Cardiac septum (tissue), 1 donor: ENCODE data around the gene SLC22A5. TPM values are rescaled to one million over a fixed set of nuclear protein-coding genes. Genes with fewer than 3 reads are reported as not detected.

Experiments
- DNase-seq: peaks from one replicate; pipeline ENCODE4 v3.0.0-alpha.2; 2020; ENCODE audit warnings: low spot score
- intact Hi-C: fragments of 100-400 bp; cut with DNase I; formaldehyde crosslinking; loops from one replicate; pipeline ENCODE4 v1.14.0; 2022
- total RNA-seq: library from RNA; stranded (reverse); fragmentation: NEBNext Ultra II Directional; extraction: Animal tissue kit (Norgen Biotek cat#: 25700); gene quantifications from one replicate; pipeline ENCODE4 v1.2.1, GENCODE V29; 2021
- donor health status: DM: no; HTN: no; CAD: no.

Gene SLC22A5
- total RNA-seq, 1 donor from 2014 or later, result 9.2 TPM

DNA sequence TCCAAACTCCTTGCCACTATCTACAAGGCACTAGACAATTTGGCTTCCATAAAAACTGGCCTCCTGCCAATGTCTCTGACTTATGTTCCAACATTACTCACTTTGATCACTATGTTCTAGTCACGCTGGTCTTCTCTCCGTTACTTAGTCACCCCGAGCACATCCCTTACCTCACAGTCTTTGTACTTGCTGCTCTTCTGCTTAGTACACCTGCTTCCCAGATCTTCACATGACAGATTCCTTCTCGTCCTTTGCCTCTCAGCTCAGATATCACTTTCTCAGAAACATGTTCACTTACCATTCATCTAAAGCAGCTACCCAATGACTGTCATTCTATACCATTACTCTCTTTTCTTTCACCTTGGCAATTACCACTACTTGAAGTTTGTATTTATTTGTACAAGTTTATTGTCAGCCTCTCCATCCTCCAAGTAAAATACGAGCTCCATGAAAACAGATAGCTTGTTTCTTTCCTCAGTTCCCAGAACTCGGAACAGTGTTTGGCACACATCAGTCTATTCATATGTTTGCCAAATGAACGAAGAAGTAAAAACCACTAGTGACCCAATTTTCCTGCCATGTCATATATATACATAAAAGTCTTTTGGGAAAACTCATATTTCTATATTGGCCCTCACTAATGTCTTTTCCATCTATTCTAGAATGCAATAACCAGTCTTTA, 5.9 kb upstream of the SLC22A5 start:
- intact Hi-C loops, result loop anchor here (5.0 kb wide), 1 partner anchor 71 kb away; the partner anchor contains the start of gene SLC22A4
- no peak for DNase-seq

- no peak for DNase-seq
- intact Hi-C loops, result loop anchor here (5.0 kb wide), 1 partner anchor 72 kb away; the partner anchor contains the start of gene SLC22A4
Observed at GRCh38 chr5:132364319-132364718, 5.2 kb upstream of the SLC22A5 start.

DNA sequence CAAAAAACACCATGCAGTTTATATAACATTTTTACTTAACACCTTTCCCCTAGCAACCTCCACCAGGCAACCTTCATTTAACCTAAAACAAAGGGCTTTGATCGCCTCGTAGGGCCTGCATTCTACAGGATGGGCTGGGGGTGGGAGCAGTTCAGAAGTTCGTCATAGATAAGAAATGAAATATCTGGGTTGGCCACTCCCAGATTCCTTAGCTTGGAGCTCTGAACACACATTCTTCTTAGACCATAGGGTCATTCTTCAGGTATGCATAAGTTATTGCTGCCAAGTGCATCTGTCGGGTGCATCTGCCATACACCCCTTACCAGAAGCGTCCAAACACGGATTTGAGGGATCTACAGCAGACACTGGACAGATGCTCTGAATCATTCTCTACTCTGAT, 4.3 kb upstream of the SLC22A5 start:
- no peak for DNase-seq
- intact Hi-C loops, result no loop called here

- intact Hi-C loops, result no loop called here
- no peak for DNase-seq
Observed at GRCh38 chr5:132368186-132368585, 1.3 kb upstream of the SLC22A5 start.

DNA sequence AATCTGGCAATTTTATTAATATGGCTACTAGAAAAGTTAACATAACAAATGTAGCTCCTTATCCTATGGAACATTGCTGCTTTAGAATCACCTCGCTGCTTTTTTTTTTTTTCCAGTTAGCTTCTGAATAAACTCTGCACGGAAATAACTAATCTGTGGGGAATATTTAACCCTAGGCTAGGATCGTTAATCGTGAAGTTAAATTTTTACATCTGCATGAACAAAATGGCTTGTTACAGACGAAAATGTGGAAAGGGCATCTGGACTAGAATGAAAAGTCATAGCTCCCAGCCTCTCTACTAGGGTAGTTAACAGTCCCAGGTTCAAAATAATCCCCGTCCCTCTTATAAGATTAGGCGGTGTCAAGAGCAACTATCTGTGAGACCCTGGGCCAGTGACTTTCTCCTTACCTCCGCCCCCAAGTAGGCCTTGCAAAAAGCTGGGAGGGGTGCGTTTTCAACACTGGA, 470 bp upstream of the SLC22A5 start:
- DNase-seq, result no peak
- intact Hi-C loops, result no loop called here

- intact Hi-C loops, result loop anchor here (5.0 kb wide), 1 partner anchor 188 kb away; no protein-coding TSS in a partner anchor
- DNase-seq, result no peak
Observed at GRCh38 chr5:132370181-132370970, 866 bp downstream of the SLC22A5 start.

DNA sequence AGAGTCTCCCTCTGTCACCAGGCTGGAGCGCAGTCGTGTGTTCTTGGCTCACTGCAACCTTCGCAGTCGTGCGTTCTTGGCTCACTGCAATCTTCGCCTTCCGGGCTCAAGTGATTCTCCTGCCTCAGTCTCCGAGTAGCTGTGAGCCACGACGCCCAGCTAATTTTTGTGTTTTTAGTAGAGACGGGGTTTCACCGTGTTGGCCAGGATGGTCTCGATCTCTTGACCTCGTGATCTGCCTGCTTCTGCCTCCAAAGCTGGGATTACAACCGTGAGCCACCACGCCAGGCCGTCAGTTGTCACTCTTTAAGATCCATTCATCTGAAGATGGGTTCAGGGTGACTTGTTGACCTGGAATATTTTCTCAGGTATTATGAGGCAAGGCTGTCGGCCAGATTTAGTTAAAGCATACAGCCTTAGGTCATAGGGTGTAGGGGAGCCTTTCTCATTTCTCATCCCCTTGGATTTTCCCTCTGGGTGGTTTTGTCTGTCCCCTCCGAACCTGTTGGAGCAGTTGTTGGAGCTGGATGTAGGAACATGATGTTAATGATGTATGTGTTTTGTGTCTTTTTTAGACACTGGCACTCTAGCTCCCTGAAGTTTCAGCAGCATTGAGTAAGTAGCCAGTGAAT, 1.6 kb downstream of the SLC22A5 start:
- intact Hi-C loops, result loop anchor here (5.0 kb wide), 1 partner anchor 189 kb away; no protein-coding TSS in a partner anchor
- DNase-seq, result no peak

DNA sequence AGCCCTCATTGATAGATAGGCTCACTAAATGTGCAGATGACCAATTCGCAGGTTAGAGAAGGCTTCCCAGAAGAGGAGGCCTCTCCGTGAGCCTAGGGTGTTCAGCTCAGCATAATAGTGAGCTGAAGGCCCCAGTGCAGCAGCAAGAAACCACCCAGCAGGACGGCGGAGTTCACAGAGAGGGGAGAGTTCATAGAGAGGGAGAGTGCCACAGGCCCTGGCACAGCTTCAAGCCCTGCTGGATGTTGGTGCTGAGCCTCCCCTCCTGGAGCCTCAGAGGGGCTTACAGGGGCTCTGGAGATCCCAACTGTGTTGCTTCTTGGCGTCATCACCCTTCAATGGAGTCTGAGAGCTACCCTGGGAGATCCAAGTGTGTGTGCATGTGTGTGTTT, 2.1 kb downstream of the SLC22A5 start:
- intact Hi-C loops, result loop anchor here (5.0 kb wide), 1 partner anchor 189 kb away; no protein-coding TSS in a partner anchor
- DNase-seq, result no peak

DNA sequence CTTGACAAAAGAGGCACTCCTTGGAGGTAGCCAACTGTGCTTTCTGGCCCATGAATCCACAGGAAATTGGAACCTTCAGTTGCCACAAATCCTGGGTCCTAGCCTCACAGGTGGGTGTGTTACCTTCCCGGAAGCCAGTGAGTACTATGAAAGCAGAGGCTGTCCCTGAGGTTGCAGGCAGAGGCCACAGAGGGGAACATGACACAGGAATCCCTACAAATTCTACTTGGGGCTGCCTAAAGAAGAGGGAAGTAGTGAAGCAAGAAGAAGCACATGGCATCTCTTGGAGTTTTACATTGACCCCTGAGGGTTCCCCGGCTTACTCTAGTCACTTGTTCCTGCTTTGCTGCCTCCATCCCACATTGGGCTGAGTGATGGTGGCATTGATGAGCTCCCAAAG, 2.6 kb downstream of the SLC22A5 start:
- intact Hi-C loops, result loop anchor here (5.0 kb wide), 1 partner anchor 190 kb away; no protein-coding TSS in a partner anchor
- no peak for DNase-seq

DNA sequence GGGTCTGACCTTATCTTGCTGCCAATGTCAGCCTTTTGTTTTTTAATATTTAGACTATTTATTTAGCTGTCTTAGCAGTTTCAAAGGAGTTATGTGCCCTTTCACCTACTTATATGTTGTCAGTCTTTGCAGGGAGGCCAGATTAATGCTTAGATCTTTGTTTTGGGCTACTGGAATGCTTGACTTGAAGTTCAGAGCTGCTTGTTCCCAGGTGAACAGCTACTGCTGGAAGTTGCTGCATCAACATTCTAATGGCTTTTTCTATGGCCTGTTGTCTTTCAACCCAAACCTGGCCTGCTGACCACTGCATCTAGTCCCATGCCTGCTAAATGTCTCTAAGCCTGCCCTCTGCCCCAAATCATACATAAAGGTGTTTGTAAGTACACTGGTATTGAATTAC, 3.0 kb downstream of the SLC22A5 start:
- intact Hi-C loops, result loop anchor here (5.0 kb wide), 1 partner anchor 190 kb away; no protein-coding TSS in a partner anchor
- no peak for DNase-seq

DNA sequence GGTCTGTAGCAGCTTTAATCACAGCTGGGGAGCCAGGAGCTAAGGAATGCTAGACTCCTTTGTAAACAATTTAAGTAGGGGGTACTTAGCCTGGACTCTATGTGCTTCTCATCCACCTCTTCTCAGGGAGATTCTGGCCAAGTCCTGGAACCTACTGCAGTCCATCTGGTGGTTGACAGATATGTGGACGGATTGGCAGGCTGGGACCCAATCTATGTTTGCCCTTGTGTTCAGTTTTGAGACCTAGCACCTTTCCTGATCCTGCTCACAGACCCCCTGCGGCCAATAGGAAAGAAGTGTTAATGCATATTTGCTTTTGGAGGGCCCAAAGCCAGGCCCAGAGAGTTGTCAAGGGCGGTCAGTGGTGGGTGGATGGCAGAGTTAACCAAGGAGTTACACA, 6.4 kb downstream of the SLC22A5 start:
- intact Hi-C loops, result loop anchor here (5.0 kb wide), 1 partner anchor 139 kb away; no protein-coding TSS in a partner anchor

DNA sequence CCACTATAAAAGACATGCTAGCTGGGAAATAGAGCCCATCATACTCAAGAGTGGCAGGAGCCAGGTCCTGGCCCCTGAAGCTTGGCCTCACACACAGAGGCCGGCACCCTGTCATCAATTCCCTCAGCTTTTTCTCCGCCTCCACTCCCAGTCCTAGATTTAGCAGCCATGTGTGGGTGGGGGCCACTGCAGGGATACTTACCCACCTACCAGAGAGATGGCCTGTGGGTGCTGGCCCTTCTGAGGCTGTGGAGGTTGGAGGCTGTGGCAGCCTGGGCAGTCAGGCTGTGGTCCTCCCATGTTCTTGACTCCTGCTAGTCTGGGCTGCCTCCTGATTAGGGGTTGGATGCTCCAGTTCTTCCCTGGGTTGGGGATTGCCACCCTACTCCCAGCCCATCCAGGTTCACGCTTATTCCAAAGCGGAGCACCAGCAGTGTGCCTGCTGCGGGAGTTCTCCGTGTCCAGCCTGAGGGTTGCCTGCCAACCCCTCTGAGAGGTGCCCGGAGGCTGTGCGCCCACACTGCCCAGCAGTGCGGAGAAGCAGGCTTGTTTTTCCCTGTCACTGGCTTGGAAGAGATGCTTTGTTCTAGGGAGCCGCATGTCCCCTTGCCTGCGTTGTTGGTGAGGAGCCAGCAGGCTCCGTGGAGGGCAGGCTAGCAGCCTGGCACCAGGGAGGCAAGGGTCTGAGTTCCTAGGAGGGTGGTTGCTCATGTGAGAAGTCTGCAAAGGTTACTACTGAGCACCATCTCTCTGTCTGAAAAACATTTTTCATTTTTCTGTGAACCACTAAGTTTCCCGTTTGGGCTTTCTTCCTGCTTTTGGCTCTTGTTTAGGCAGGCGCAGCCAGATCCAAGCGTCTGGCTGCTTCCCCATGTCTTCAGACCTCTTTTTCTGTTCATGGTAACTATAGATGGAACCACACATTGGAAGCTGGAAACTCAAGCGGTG, 7.5 kb downstream of the SLC22A5 start:
- no peak for DNase-seq
- intact Hi-C loops, result loop anchor here (5.0 kb wide), 1 partner anchor 140 kb away; no protein-coding TSS in a partner anchor

More for the DNA sequence above, 6.4 kb downstream of the SLC22A5 start:
- DNase-seq, result no peak

- no peak for DNase-seq
- intact Hi-C loops, result loop anchor here (5.0 kb wide), 1 partner anchor 140 kb away; no protein-coding TSS in a partner anchor
Observed at GRCh38 chr5:132377738-132378137, 8.2 kb downstream of the SLC22A5 start.

GRCh38 chr5:132378580-132378979, 9.1 kb downstream of the SLC22A5 start:
- no peak for DNase-seq
- intact Hi-C loops, result loop anchor here (5.0 kb wide), 1 partner anchor 141 kb away; no protein-coding TSS in a partner anchor

DNA sequence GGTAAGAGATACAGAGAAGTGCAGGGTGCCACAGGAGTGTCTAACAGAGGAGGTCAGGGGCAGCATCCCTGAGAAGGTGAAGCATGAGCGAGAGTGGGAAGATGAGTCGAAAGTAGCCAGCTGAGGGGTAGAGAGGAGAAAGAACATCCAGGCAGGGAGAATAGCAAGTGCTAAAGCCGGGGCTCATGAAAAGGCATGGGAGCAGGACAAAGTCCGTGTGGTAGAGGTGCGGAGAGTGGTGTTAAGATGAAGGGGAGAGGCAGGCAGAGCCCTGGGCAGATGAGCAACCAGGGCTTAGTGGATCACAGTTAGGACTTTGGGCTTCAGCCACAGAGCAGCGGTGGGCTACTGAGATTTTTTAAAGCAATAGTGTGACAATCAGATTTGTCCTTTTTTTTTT, 10.5 kb downstream of the SLC22A5 start:
- no peak for DNase-seq
- intact Hi-C loops, result loop anchor here (10.0 kb wide), 1 partner anchor 335 kb away; no protein-coding TSS in a partner anchor

- intact Hi-C loops, result loop anchor here (10.0 kb wide), 1 partner anchor 334 kb away; no protein-coding TSS in a partner anchor
- no peak for DNase-seq
Observed at GRCh38 chr5:132380741-132381140, 11.2 kb downstream of the SLC22A5 start.

GRCh38 chr5:132381614-132382013, 12.1 kb downstream of the SLC22A5 start:
- DNase-seq, result no peak
- intact Hi-C loops, result loop anchor here (10.0 kb wide), 1 partner anchor 333 kb away; no protein-coding TSS in a partner anchor

DNA sequence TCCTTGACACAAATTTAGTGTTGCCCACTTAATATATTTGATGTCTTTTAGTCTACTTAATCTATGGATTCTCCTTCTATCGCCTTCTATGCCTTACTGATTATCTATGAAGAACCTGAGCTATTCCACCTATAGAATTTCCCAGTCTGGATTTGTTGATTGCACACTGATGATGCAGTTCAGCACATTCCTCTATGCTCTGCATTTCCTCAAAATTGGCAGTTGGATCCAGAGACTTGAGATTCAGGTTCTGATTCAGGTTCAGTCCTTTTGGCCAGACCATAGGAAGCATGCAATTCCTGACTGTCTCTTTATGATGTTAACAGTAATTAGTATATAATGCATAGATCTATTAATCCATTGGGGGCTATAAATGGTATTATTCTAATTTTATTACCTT, 13.8 kb downstream of the SLC22A5 start:
- DNase-seq, result no peak
- intact Hi-C loops, result loop anchor here (10.0 kb wide), 1 partner anchor 332 kb away; no protein-coding TSS in a partner anchor
